Peyer's patch (tissue), 4 donors: Measurements from ENCODE around the gene WASF3.

Source experiments
- POLR2A ChIP-seq, 2 donors: fragments of 450-650 bp; IDR thresholded peaks; one replicate each; pipeline ENCODE4 v1.5.1; 2017; ENCODE audit warnings: antibody characterized with exemption in 2 of 2, mild to moderate bottlenecking in 2 of 2, moderate library complexity in 2 of 2
- TF ChIP-seq, protein P1 (sequence below), 6 experiments: fragments of 450-650 bp in 4 of 6; fragments of 200-600 bp in 2 of 6; sonication (generic) in 1 of 6; IDR thresholded peaks; one replicate each; pipeline ENCODE4 v1.5.1; 2017 to 2019; ENCODE audit warnings: antibody characterized with exemption in 6 of 6, mild to moderate bottlenecking in 3 of 6, moderate library complexity in 1 of 6

DNA sequence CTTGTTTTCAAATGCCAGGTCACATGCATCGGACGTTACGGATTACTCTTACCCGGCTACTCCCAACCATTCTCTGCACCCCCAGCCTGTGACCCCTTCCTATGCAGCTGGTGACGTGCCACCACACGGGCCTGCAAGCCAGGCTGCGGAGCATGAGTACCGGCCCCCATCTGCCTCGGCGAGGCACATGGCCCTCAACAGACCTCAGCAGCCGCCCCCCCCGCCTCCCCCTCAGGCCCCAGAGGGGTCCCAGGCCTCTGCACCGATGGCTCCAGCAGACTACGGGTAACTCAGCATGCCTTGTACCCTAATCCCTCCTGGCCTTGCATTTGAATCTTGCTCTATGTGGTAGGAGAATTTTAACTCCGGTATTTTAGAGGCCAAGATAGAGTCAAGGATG, 123.6 kb downstream of the WASF3 start:
- no peak for TF ChIP-seq POLR2A (IDR thresholded peaks at IDR 0.05)
- TF ChIP-seq, protein P1, sequence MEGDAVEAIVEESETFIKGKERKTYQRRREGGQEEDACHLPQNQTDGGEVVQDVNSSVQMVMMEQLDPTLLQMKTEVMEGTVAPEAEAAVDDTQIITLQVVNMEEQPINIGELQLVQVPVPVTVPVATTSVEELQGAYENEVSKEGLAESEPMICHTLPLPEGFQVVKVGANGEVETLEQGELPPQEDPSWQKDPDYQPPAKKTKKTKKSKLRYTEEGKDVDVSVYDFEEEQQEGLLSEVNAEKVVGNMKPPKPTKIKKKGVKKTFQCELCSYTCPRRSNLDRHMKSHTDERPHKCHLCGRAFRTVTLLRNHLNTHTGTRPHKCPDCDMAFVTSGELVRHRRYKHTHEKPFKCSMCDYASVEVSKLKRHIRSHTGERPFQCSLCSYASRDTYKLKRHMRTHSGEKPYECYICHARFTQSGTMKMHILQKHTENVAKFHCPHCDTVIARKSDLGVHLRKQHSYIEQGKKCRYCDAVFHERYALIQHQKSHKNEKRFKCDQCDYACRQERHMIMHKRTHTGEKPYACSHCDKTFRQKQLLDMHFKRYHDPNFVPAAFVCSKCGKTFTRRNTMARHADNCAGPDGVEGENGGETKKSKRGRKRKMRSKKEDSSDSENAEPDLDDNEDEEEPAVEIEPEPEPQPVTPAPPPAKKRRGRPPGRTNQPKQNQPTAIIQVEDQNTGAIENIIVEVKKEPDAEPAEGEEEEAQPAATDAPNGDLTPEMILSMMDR (IDR thresholded peaks at IDR 0.05) = no peak
